Measurements from ENCODE around the gene PHACTR1.

Gene PHACTR1

GRCh38 chr6:13233106-13233505 is 516.5 kb downstream of the PHACTR1 start:
- TF ChIP-seq CTCF (IDR thresholded peaks at IDR 0.05; ENCODE audit: low read depth, low read length) (no peak), EZH2phosphoT487 (IDR thresholded peaks at IDR 0.05; ENCODE audit: low read depth) (no peak)
- Histone ChIP-seq H4K20me1 (ENCODE audit: insufficient read depth, low read length) (no peaks in the 10 kb centered on the region), H3K9ac (ENCODE audit: low read length) (no peak overlapping the region), H3K36me3 (replicated peaks; ENCODE audit: low read depth, low read length) (no peaks in the 10 kb centered on the region), H3K9me3 (ENCODE audit: insufficient read depth, low read length) (no peaks in the 10 kb centered on the region), H3K79me2 (ENCODE audit: low read length) (no peaks in the 10 kb centered on the region), H3K4me1 (ENCODE audit: low read length) (peaks cover 14% of the 10 kb centered on the region), H3K27ac (ENCODE audit: low read length) (no peak overlapping the region), H3K4me3 (ENCODE audit: low read length) (no peak overlapping the region), H3K4me2 (ENCODE audit: low read length) (no peak overlapping the region), H3K27me3 (ENCODE audit: low read depth, low read length) (peaks cover 21% of the 10 kb centered on the region; the same call in 1 of the 2 replicates), H2AFZ (ENCODE audit: low read depth, low read length) (no peak overlapping the region)

GRCh38 chr6:13234130-13234529 is 517.6 kb downstream of the PHACTR1 start:
- Histone ChIP-seq H3K4me2 (ENCODE audit: low read length) (no peak overlapping the region), H2AFZ (ENCODE audit: low read depth, low read length) (no peak overlapping the region), H3K36me3 (replicated peaks; ENCODE audit: low read depth, low read length) (no peaks in the 10 kb centered on the region), H3K9ac (ENCODE audit: low read length) (no peak overlapping the region), H3K79me2 (ENCODE audit: low read length) (no peaks in the 10 kb centered on the region), H3K27me3 (ENCODE audit: low read depth, low read length) (peaks cover 13% of the 10 kb centered on the region; the same call in 1 of the 2 replicates), H3K4me3 (ENCODE audit: low read length) (no peak overlapping the region), H3K27ac (ENCODE audit: low read length) (no peak overlapping the region), H3K4me1 (ENCODE audit: low read length) (peaks cover 11% of the 10 kb centered on the region), H3K9me3 (ENCODE audit: insufficient read depth, low read length) (no peaks in the 10 kb centered on the region), H4K20me1 (ENCODE audit: insufficient read depth, low read length) (no peaks in the 10 kb centered on the region)
- TF ChIP-seq EZH2phosphoT487 (IDR thresholded peaks at IDR 0.05; ENCODE audit: low read depth): no peak
- TF ChIP-seq CTCF (IDR thresholded peaks at IDR 0.05; ENCODE audit: low read depth, low read length): no peak

- Histone ChIP-seq H3K36me3 (replicated peaks; ENCODE audit: low read depth, low read length) (no peaks in the 10 kb centered on the region), H3K9me3 (ENCODE audit: insufficient read depth, low read length) (no peaks in the 10 kb centered on the region), H2AFZ (ENCODE audit: low read depth, low read length) (no peak overlapping the region), H3K27me3 (ENCODE audit: low read depth, low read length) (peaks cover 13% of the 10 kb centered on the region; the same call in 1 of the 2 replicates), H3K79me2 (ENCODE audit: low read length) (no peaks in the 10 kb centered on the region), H4K20me1 (ENCODE audit: insufficient read depth, low read length) (no peaks in the 10 kb centered on the region), H3K9ac (ENCODE audit: low read length) (no peak overlapping the region), H3K4me1 (ENCODE audit: low read length) (no peaks in the 10 kb centered on the region), H3K4me3 (ENCODE audit: low read length) (no peak overlapping the region), H3K27ac (ENCODE audit: low read length) (no peak overlapping the region), H3K4me2 (ENCODE audit: low read length) (no peak overlapping the region)
- TF ChIP-seq EZH2phosphoT487 (IDR thresholded peaks at IDR 0.05; ENCODE audit: low read depth): no peak
- TF ChIP-seq CTCF (IDR thresholded peaks at IDR 0.05; ENCODE audit: low read depth, low read length): no peak
Observed at GRCh38 chr6:13235339-13235738, 518.8 kb downstream of the PHACTR1 start.

GRCh38 chr6:13237318-13237717 is 520.8 kb downstream of the PHACTR1 start:
- TF ChIP-seq CTCF (IDR thresholded peaks at IDR 0.05; ENCODE audit: low read depth, low read length): no peak
- no peak for TF ChIP-seq EZH2phosphoT487 (IDR thresholded peaks at IDR 0.05; ENCODE audit: low read depth)
- no peaks in the 10 kb centered on the region for H3K79me2 ChIP-seq (ENCODE audit: low read length)
- H3K36me3 ChIP-seq (replicated peaks; ENCODE audit: low read depth, low read length): no peaks in the 10 kb centered on the region
- no peak overlapping the region for H3K27ac ChIP-seq (ENCODE audit: low read length)
- H3K9me3 ChIP-seq (ENCODE audit: insufficient read depth, low read length): no peaks in the 10 kb centered on the region
- H4K20me1 ChIP-seq (ENCODE audit: insufficient read depth, low read length): no peaks in the 10 kb centered on the region
- no peaks in the 10 kb centered on the region for H3K4me1 ChIP-seq (ENCODE audit: low read length)
- H2AFZ ChIP-seq (ENCODE audit: low read depth, low read length): no peak overlapping the region
- peaks cover 10% of the 10 kb centered on the region; the same call in 1 of the 2 replicates for H3K27me3 ChIP-seq (ENCODE audit: low read depth, low read length)
- no peak overlapping the region for H3K4me2 ChIP-seq (ENCODE audit: low read length)
- no peak overlapping the region for H3K4me3 ChIP-seq (ENCODE audit: low read length)
- H3K9ac ChIP-seq (ENCODE audit: low read length): no peak overlapping the region

All from OCI-LY3 (cell line).